A549 (cell line): ENCODE measurements around the gene CADM4. TPM values are rescaled to one million over a fixed set of nuclear protein-coding genes. Genes with fewer than 3 reads are reported as not detected.
"Not testable (repeated sequence)": the region's sequence is repeated elsewhere in the genome, so short reads cannot be mapped to it uniquely, and the experiment has no call there.

Experiments used
- ATAC-seq, 2 experiments: fragments of 200-7000 bp in 1 of 2; fragments of >200 bp in 1 of 2; cut with Nextera tagmentation in 1 of 2; cut with Tn5 transposase in 1 of 2; 3 replicates each; pipeline versions ENCODE4 v1.8.0 to v1.9.1; 2018 to 2020; ENCODE audit warnings: mild to moderate bottlenecking in 1 of 2, moderate library complexity in 1 of 2
- CTCF ChIA-PET: fragments of 300-600 bp; sonication (Branson Sonifier 250); formaldehyde crosslinking; extraction: SDS; loops from one replicate; lab custom pipeline; 2021; ENCODE audit warnings: antibody characterized with exemption, inconsistent platforms; lab: Yijun Ruan, JAX
- POLR2A ChIA-PET: fragments of 350-600 bp; formaldehyde crosslinking; extraction: SDS; loops from one replicate; lab custom pipeline; 2021; ENCODE audit warnings: antibody characterized with exemption, inconsistent platforms; lab: Yijun Ruan, JAX
- DNase-seq, 2 experiments: peaks; one replicate each; pipeline versions ENCODE4 v3.0.0 to v3.0.0-alpha.2; 2011 to 2016; ENCODE audit warnings: low read depth in 1 of 2, low spot score in 1 of 2
- FAIRE-seq: peaks from 2 replicates; lab custom pipeline; 2011; peaks lifted over from hg19 to GRCh38; lab: Jason Lieb, UNC
- H3K27ac ChIP-seq, 2 experiments: fragments of >200 bp; sonication (Bioruptor Twin); formaldehyde crosslinking; 3 replicates each; pipeline ENCODE4 v1.5.1; 2016 to 2017
- H3K4me1 ChIP-seq: fragments of >200 bp; sonication (Bioruptor Twin); formaldehyde crosslinking; 3 replicates; pipeline ENCODE4 v1.6.1; 2016
- H3K4me2 ChIP-seq: fragments of >200 bp; sonication (Bioruptor Twin); formaldehyde crosslinking; 3 replicates; pipeline ENCODE4 v1.6.1; 2016
- H3K4me3 ChIP-seq: fragments of >200 bp; sonication (Bioruptor Twin); formaldehyde crosslinking; 3 replicates; pipeline ENCODE4 v1.5.1; 2016
- H3K9me3 ChIP-seq: fragments of >200 bp; sonication (Bioruptor Twin); formaldehyde crosslinking; 3 replicates; pipeline ENCODE4 v1.6.1; 2016
- CHD4 ChIP-seq: fragments of 200-600 bp; sonication (generic); IDR thresholded peaks from 2 replicates; pipeline ENCODE4 v1.6.1; 2016; ENCODE audit warnings: antibody characterized with exemption, mild to moderate bottlenecking, borderline replicate concordance
- ESRRA ChIP-seq: fragments of 150-350 bp; IDR thresholded peaks from 2 replicates; pipeline ENCODE4 v1.6.1; 2014; ENCODE audit warnings: mild to moderate bottlenecking, low read length, borderline replicate concordance
- JUN ChIP-seq, 2 experiments: fragments of >200 bp; sonication (Bioruptor Twin); formaldehyde crosslinking; IDR thresholded peaks; 2 replicates in 1 of 2; 3 replicates in 1 of 2; pipeline ENCODE4 v1.6.1; 2016 to 2017
- JUNB ChIP-seq: fragments of >200 bp; sonication (Bioruptor Twin); formaldehyde crosslinking; IDR thresholded peaks from 2 replicates; pipeline ENCODE4 v1.6.1; 2016
- KDM5A ChIP-seq: fragments of 200-600 bp; sonication (generic); IDR thresholded peaks from 2 replicates; pipeline ENCODE4 v1.6.1; 2016; ENCODE audit warnings: antibody characterized with exemption, mild to moderate bottlenecking
- MAFK ChIP-seq: fragments of 450-650 bp; IDR thresholded peaks from 2 replicates; pipeline ENCODE4 v1.6.1; 2014; ENCODE audit not compliant: partially characterized antibody
- MYC ChIP-seq: IDR thresholded peaks from 2 replicates; pipeline ENCODE4 v1.6.1; 2012; ENCODE audit warnings: mild to moderate bottlenecking, inconsistent platforms, low read length, improper control_type of control experiment, borderline replicate concordance
- NFE2L2 ChIP-seq: fragments of 150-350 bp; conservative IDR thresholded peaks from 2 replicates; pipeline ENCODE4 v1.6.1; 2014; ENCODE audit warnings: low read length
- RCOR1 ChIP-seq: fragments of 150-350 bp; IDR thresholded peaks from 2 replicates; pipeline ENCODE4 v1.6.1; 2014; ENCODE audit warnings: antibody characterized with exemption, low read length, low read depth
- RFX5 ChIP-seq: fragments of 450-650 bp; IDR thresholded peaks from 2 replicates; pipeline ENCODE4 v1.7.1; 2014; ENCODE audit warnings: antibody characterized with exemption, mild to moderate bottlenecking, moderate library complexity
- ZC3H11A ChIP-seq: fragments of 450-650 bp; IDR thresholded peaks from 2 replicates; pipeline ENCODE4 v1.6.1; 2014; ENCODE audit warnings: antibody characterized with exemption, mild to moderate bottlenecking
- ZFP36 ChIP-seq: fragments of 450-650 bp; IDR thresholded peaks from 2 replicates; pipeline ENCODE4 v1.6.1; 2014; ENCODE audit warnings: borderline replicate concordance; ENCODE audit not compliant: partially characterized antibody
- WGBS: methylation state at CpG from one replicate; pipeline ENCODE4 v1.1.6; 2017; ENCODE audit errors: missing lambda C conversion rate; 5-methylcytosine and 5-hydroxymethylcytosine counted together
- polyA plus RNA-seq, 4 experiments: library from polyadenylated mRNA; depleted of rRNA in 3 of 4; stranded (reverse); fragments of >200 nt; fragmentation: RNase III in 1 of 4; extraction: RNeasy Plus Mini Kit Qiagen cat#74134 plus additional on column Dnase treatment in 1 of 4; gene quantifications; 2 replicates in 3 of 4; 3 replicates in 1 of 4; pipeline ENCODE4 v1.2.3, GENCODE V29; 2011 to 2017
- TF ChIP-seq, protein P1 (sequence below): fragments of >200 bp; sonication (Bioruptor Twin); formaldehyde crosslinking; IDR thresholded peaks from 3 replicates; pipeline ENCODE4 v1.5.1; 2016
- TF ChIP-seq, protein P2 (sequence below): IDR thresholded peaks from 2 replicates; pipeline ENCODE4 v1.6.1; 2012; ENCODE audit warnings: low read depth, borderline replicate concordance
- TF ChIP-seq, protein P3 (sequence below): fragments of 450-650 bp; IDR thresholded peaks from 2 replicates; pipeline ENCODE4 v1.6.1; 2014; ENCODE audit warnings: antibody characterized with exemption

CADM4 gene
- polyA plus RNA-seq, 2 of the 4 experiments (the other 2 are of a cell fraction) = 4.2 to 9.2 TPM

DNA sequence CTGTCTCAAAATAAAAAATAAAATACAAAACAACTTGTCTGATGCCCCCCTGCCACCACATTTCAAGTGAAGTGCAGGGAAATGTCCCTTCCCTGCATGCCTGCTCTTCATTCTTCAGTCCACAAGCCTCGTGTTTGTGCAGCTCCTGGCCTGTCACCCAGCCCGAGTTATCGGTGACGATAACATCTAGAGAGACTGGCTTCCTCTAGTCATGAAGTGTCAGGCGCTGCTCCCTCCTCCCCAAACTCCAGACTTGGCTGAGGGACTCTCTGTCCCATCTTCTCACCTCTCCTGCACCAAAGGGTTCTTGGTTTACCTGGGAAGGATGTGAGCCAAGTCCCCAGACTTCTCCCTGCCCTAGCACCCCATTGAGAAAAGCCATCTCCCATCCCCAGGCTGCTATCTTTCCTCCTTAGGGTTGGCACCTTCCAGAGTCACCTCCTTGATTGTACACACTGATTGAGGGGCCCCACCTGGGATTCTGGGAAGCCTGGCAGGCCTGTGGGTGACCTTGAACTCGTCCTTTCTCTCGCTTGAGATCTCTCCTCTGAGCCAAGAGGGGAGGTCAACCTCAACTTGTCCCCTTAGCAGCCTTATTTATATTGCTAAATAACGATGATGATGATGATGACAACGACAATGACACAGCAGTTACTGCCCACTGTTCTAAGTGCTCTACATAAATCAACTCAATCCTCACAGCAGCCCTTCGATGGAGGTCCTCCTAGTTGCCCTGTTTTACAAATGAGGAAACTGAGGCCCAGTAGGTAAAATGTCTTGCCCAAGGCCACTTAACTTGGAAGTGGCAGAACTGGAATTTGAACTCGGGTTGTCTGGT lies 43.4 kb upstream of the CADM4 start:
- WGBS = 69% methylated on average over 11 of the region's 11 CpGs
- no peak overlapping the region for H3K4me2 ChIP-seq
- POLR2A ChIA-PET = no interaction called here
- ATAC-seq = no peak
- CTCF ChIA-PET = interaction anchor here (0.6 to 1.6 kb wide), 4 partner anchors 9 to 679 kb away, joined by 3 to 5 read pairs (median 4); no protein-coding TSS in a partner anchor
- peak overlapping the region in 1 of 2 experiments; percentile 34; a peak in 2 of 6 replicates for H3K27ac ChIP-seq
- H3K4me3 ChIP-seq = no peak overlapping the region
- no peak for DNase-seq
- no peak for FAIRE-seq
- TF ChIP-seq NFE2L2 = peak; percentile 66
- TF ChIP-seq JUN (IDR thresholded peaks at IDR 0.05) = no peak
- TF ChIP-seq MAFK = peak; percentile 77
- H3K9me3 ChIP-seq = no peaks in the 10 kb centered on the region
- H3K4me1 ChIP-seq = peaks cover 7% of the 10 kb centered on the region; the same call in 2 of the 3 replicates

DNA sequence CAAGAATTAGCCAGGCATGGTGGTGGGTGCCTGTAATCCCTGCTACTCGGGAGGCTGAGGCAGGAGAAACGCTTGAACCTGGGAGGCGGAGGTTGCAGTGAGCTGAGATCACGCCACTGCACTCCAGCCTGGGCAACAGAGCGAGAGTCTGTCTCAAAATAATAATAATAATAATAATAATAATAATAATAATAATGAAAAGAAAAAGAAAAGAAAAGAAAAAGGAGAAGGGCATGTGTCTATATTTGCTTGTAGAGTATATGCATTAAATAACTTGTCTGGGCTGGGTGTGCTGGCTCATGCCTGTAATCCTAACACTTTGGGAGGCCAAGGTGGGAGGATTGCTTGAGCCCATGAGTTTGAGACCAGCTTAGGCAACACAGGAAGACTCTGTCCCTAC lies 42.6 kb upstream of the CADM4 start:
- H3K9me3 ChIP-seq, FAIRE-seq, H3K4me3 ChIP-seq, DNase-seq, H3K4me2 ChIP-seq, H3K27ac ChIP-seq, ATAC-seq, H3K4me1 ChIP-seq: not testable (repeated sequence)
- ChIA-PET POLR2A (interaction anchor here (0.6 kb wide), 1 partner anchor 11 kb away, joined by 3 read pairs; no protein-coding TSS in a partner anchor), CTCF (interaction anchor here (0.6 to 1.1 kb wide), 3 partner anchors 8 to 679 kb away, joined by 3 to 5 read pairs (median 3); no protein-coding TSS in a partner anchor)
- WGBS = 85% methylated on average over 5 of the region's 5 CpGs

DNA sequence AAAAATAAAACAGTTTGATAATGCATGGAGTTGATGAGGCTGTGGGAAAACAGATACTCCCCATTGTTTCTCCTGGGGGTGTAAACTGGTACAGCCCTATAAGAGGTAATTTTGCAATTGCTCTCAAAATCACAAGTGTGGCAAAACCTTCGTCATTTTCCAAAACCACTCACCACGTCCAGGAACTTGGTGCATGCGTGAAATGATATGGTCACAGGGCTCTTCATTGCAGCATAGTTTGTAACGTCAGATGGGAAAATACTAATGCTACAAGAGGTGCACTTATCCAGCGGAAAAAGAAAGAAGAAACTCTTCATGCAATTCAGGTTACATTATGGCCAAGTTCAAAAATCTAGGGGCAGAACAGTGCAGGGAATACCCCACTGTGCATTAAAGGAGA lies 42.2 kb upstream of the CADM4 start:
- Histone ChIP-seq H3K4me3 (no peak overlapping the region), H3K4me2 (no peak overlapping the region), H3K27ac (no peak overlapping the region), H3K4me1 (peaks cover 2% of the 10 kb centered on the region; the same call in 2 of the 3 replicates)
- ChIA-PET POLR2A (interaction anchor here (0.6 kb wide), 1 partner anchor 11 kb away, joined by 3 read pairs; no protein-coding TSS in a partner anchor), CTCF (no interaction called here)
- FAIRE-seq (no peak), DNase-seq (no peak)
- WGBS = 79% methylated on average over 5 of the region's 5 CpGs
- TF ChIP-seq ZC3H11A (no peak), JUNB (no peak), ESRRA (no peak), MYC (no peak), ZFP36 (no peak), MAFK (no peak), KDM5A (no peak), RFX5 (no peak), RCOR1 (no peak), CHD4 (no peak)
- TF ChIP-seq, protein P1, sequence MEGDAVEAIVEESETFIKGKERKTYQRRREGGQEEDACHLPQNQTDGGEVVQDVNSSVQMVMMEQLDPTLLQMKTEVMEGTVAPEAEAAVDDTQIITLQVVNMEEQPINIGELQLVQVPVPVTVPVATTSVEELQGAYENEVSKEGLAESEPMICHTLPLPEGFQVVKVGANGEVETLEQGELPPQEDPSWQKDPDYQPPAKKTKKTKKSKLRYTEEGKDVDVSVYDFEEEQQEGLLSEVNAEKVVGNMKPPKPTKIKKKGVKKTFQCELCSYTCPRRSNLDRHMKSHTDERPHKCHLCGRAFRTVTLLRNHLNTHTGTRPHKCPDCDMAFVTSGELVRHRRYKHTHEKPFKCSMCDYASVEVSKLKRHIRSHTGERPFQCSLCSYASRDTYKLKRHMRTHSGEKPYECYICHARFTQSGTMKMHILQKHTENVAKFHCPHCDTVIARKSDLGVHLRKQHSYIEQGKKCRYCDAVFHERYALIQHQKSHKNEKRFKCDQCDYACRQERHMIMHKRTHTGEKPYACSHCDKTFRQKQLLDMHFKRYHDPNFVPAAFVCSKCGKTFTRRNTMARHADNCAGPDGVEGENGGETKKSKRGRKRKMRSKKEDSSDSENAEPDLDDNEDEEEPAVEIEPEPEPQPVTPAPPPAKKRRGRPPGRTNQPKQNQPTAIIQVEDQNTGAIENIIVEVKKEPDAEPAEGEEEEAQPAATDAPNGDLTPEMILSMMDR = no peak
- TF ChIP-seq, protein P2, sequence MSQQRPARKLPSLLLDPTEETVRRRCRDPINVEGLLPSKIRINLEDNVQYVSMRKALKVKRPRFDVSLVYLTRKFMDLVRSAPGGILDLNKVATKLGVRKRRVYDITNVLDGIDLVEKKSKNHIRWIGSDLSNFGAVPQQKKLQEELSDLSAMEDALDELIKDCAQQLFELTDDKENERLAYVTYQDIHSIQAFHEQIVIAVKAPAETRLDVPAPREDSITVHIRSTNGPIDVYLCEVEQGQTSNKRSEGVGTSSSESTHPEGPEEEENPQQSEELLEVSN = no peak
- TF ChIP-seq, protein P3, sequence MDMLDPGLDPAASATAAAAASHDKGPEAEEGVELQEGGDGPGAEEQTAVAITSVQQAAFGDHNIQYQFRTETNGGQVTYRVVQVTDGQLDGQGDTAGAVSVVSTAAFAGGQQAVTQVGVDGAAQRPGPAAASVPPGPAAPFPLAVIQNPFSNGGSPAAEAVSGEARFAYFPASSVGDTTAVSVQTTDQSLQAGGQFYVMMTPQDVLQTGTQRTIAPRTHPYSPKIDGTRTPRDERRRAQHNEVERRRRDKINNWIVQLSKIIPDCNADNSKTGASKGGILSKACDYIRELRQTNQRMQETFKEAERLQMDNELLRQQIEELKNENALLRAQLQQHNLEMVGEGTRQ = no peak
- TF ChIP-seq, all 56 proteins: peak for 0
- no peaks in the 10 kb centered on the region for H3K9me3 ChIP-seq
- no peak for ATAC-seq
